H9 (cell line): ENCODE measurements around the gene RHCE. TPM values are rescaled to one million over a fixed set of nuclear protein-coding genes. Genes with fewer than 3 reads are reported as not detected.
"Not testable (repeated sequence)": the region's sequence is repeated elsewhere in the genome, so short reads cannot be mapped to it uniquely, and the experiment has no call there.

Experiments
- DNase-seq: peaks from one replicate; pipeline ENCODE4 v3.0.0-alpha.2; 2017
- H2AFZ ChIP-seq: one replicate; pipeline ENCODE4 v1.6.1; 2013; ENCODE audit warnings: mild to moderate bottlenecking, low read length, control low read depth, moderate library complexity
- H2AK5ac ChIP-seq: 2 replicates; pipeline ENCODE4 v1.6.1; 2013; ENCODE audit warnings: low read length, control low read depth, mixed read lengths; ENCODE audit not compliant: insufficient read length
- H2BK120ac ChIP-seq: one replicate; pipeline ENCODE4 v1.6.1; 2013; ENCODE audit warnings: low read depth, mild to moderate bottlenecking, low read length, control low read depth, inconsistent platforms; ENCODE audit not compliant: poor library complexity, severe bottlenecking
- H2BK12ac ChIP-seq: 2 replicates; pipeline ENCODE4 v1.6.1; 2013; ENCODE audit warnings: low read length, control low read depth, mixed read lengths, low read depth; ENCODE audit not compliant: insufficient read length
- H2BK15ac ChIP-seq: 2 replicates; pipeline ENCODE4 v1.6.1; 2013; ENCODE audit warnings: low read depth, low read length, control low read depth
- H2BK20ac ChIP-seq: one replicate; pipeline ENCODE4 v1.6.1; 2013; ENCODE audit warnings: low read depth, mild to moderate bottlenecking, low read length, control low read depth, inconsistent platforms; ENCODE audit not compliant: poor library complexity, severe bottlenecking
- H2BK5ac ChIP-seq: 2 replicates; pipeline ENCODE4 v1.6.1; 2013; ENCODE audit warnings: low read length, control low read depth, mixed read lengths; ENCODE audit not compliant: insufficient read length
- H3K14ac ChIP-seq: 2 replicates; pipeline ENCODE4 v1.6.1; 2013; ENCODE audit warnings: low read length, control low read depth; ENCODE audit not compliant: insufficient read depth
- H3K18ac ChIP-seq: 2 replicates; pipeline ENCODE4 v1.6.1; 2013; ENCODE audit warnings: low read depth, mild to moderate bottlenecking, mixed read lengths, low read length, control low read depth; ENCODE audit not compliant: insufficient read length
- H3K23ac ChIP-seq: 2 replicates; pipeline ENCODE4 v1.6.1; 2013; ENCODE audit warnings: low read length, control low read depth, mixed read lengths, low read depth; ENCODE audit not compliant: insufficient read length
- H3K23me2 ChIP-seq: 2 replicates; pipeline ENCODE4 v1.6.1; 2013; ENCODE audit warnings: low read depth, mild to moderate bottlenecking, mixed read lengths, low read length, control low read depth; ENCODE audit not compliant: insufficient read length, poor library complexity, severe bottlenecking
- H3K27ac ChIP-seq: 2 replicates; pipeline ENCODE4 v1.5.1; 2013; ENCODE audit warnings: low read length, control low read depth, mixed read lengths, low read depth; ENCODE audit not compliant: insufficient read length
- H3K27me3 ChIP-seq: 2 replicates; pipeline ENCODE4 v1.6.1; 2013; ENCODE audit warnings: low read length, control low read depth, inconsistent platforms; ENCODE audit not compliant: insufficient read depth
- H3K4ac ChIP-seq: 2 replicates; pipeline ENCODE4 v1.6.1; 2013; ENCODE audit warnings: low read depth, mild to moderate bottlenecking, control low read depth, inconsistent platforms, low read length, moderate library complexity
- H3K4me1 ChIP-seq: 2 replicates; pipeline ENCODE4 v1.6.1; 2013; ENCODE audit warnings: low read length, control low read depth, inconsistent platforms; ENCODE audit not compliant: insufficient read depth
- H3K4me2 ChIP-seq: 2 replicates; pipeline ENCODE4 v1.6.1; 2013; ENCODE audit warnings: low read length, control low read depth, mixed read lengths; ENCODE audit not compliant: insufficient read length, insufficient read depth
- H3K56ac ChIP-seq: 2 replicates; pipeline ENCODE4 v1.6.1; 2013; ENCODE audit warnings: low read depth, mild to moderate bottlenecking, mixed read lengths, low read length, control low read depth; ENCODE audit not compliant: insufficient read length
- H3K79me1 ChIP-seq: 2 replicates; pipeline ENCODE4 v1.6.1; 2013; ENCODE audit warnings: low read depth, mild to moderate bottlenecking, moderate library complexity, low read length, control low read depth, inconsistent platforms; ENCODE audit not compliant: insufficient read depth, poor library complexity, severe bottlenecking
- H3K79me2 ChIP-seq: 2 replicates; pipeline ENCODE4 v1.6.1; 2013; ENCODE audit warnings: low read length, control low read depth, inconsistent platforms; ENCODE audit not compliant: insufficient read depth
- H3K9ac ChIP-seq: 2 replicates; pipeline ENCODE4 v1.6.1; 2013; ENCODE audit warnings: low read length, control low read depth, mixed read lengths; ENCODE audit not compliant: insufficient read length; ENCODE audit errors: extremely low read depth
- H3K9me3 ChIP-seq: one replicate; pipeline ENCODE4 v1.6.1; 2013; ENCODE audit warnings: low read depth, low read length, inconsistent platforms; ENCODE audit not compliant: control insufficient read depth
- H3T11ph ChIP-seq: one replicate; pipeline ENCODE4 v1.6.1; 2013; ENCODE audit warnings: mild to moderate bottlenecking, low read length, control low read depth, inconsistent platforms
- H4K20me1 ChIP-seq: one replicate; pipeline ENCODE4 v1.6.1; 2013; ENCODE audit not compliant: control insufficient read depth, insufficient read length, insufficient read depth
- H4K5ac ChIP-seq: 2 replicates; pipeline ENCODE4 v1.6.1; 2013; ENCODE audit warnings: low read depth, mild to moderate bottlenecking, mixed read lengths, low read length, control low read depth; ENCODE audit not compliant: insufficient read length
- H4K8ac ChIP-seq: replicated peaks from 2 replicates; pipeline ENCODE4 v1.6.1; 2013; ENCODE audit warnings: low read length, control low read depth, mixed read lengths, low read depth; ENCODE audit not compliant: insufficient read length
- H4K91ac ChIP-seq: 2 replicates; pipeline ENCODE4 v1.6.1; 2013; ENCODE audit warnings: low read depth, mild to moderate bottlenecking, moderate library complexity, mixed read lengths, low read length, control low read depth; ENCODE audit not compliant: insufficient read length
- H3K27ac Mint-ChIP-seq, 3 experiments: 2 replicates in 2 of 3; 3 replicates in 1 of 3; pipeline ENCODE4 v1.8.0; 2020 to 2021; ENCODE audit warnings: mixed read lengths in 3 of 3, mild to moderate bottlenecking in 1 of 3, moderate library complexity in 1 of 3
- H3K27me3 Mint-ChIP-seq: 2 replicates; pipeline ENCODE4 v1.8.0; 2021; ENCODE audit warnings: low read depth, mild to moderate bottlenecking, moderate library complexity, mixed read lengths
- H3K36me3 Mint-ChIP-seq, 3 experiments: 2 replicates in 2 of 3; 3 replicates in 1 of 3; pipeline ENCODE4 v1.8.0; 2020 to 2021; ENCODE audit warnings: low read depth in 3 of 3, mixed read lengths in 3 of 3; ENCODE audit not compliant: insufficient read depth in 1 of 3
- H3K4me1 Mint-ChIP-seq, 2 experiments: 2 replicates each; pipeline ENCODE4 v1.8.0; 2020; ENCODE audit warnings: mixed read lengths in 2 of 2
- H3K4me3 Mint-ChIP-seq, 2 experiments: 2 replicates in 1 of 2; 3 replicates in 1 of 2; pipeline ENCODE4 v1.8.0; 2020 to 2021; ENCODE audit warnings: mild to moderate bottlenecking in 2 of 2, mixed read lengths in 2 of 2, moderate library complexity in 1 of 2
- H3K9me3 Mint-ChIP-seq, 2 experiments: 2 replicates in 1 of 2; 3 replicates in 1 of 2; pipeline ENCODE4 v1.8.0; 2020; ENCODE audit warnings: mild to moderate bottlenecking in 2 of 2, mixed read lengths in 2 of 2, moderate library complexity in 1 of 2
- CTCF ChIP-seq: fragments of 200-600 bp; sonication (generic); conservative IDR thresholded peaks from 3 replicates; pipeline ENCODE4 v1.8.0; 2021; ENCODE audit warnings: antibody characterized with exemption, mild to moderate bottlenecking
- WGBS: extraction: QIAGEN DNeasy Blood & Tissue Kit; methylation state at CpG from one replicate; pipeline ENCODE4 v1.1.7; 2013; ENCODE audit warnings: missing lambda C conversion rate, low lambda C conversion rate, mixed read lengths; ENCODE audit not compliant: insufficient read length; ENCODE audit errors: extremely low coverage; 5-methylcytosine and 5-hydroxymethylcytosine counted together
- total RNA-seq: library from RNA; stranded (reverse); gene quantifications from 2 replicates; pipeline ENCODE4 v1.2.1, GENCODE V29; 2021

Gene RHCE
- total RNA-seq, 1 experiment from 2014 or later, result 0.90 TPM

GRCh38 chr1:25338188-25338981 lies 82.2 kb downstream of the RHCE start, which contains the start of gene TMEM50A:
Gene TMEM50A, plus strand, starts transcription at chr1:25338334. Its CDS starts 2,153 bp downstream, at chr1:25340487.
- peak within 1 kb of the TSS; percentile 93 to 95 (median 94); a peak in 6 of 7 replicates for H3K27ac Mint-ChIP-seq
- Histone ChIP-seq H2BK12ac (no peak within 1 kb of the TSS), H3K18ac (peak within 1 kb of the TSS; percentile 71), H4K91ac (no peak within 1 kb of the TSS), H4K20me1 (no peaks in the 10 kb centered on the region), H4K8ac (no peak within 1 kb of the TSS), H3K27ac (no peak within 1 kb of the TSS), H3K56ac (no peak within 1 kb of the TSS), H3K79me2 (peaks cover 7% of the 10 kb centered on the region; the same call in 1 of the 2 replicates), H2BK15ac (no peak within 1 kb of the TSS), H2BK120ac (no peak within 1 kb of the TSS), H3K4ac (no peak within 1 kb of the TSS), H3K79me1 (peaks cover 4% of the 10 kb centered on the region), H3K9ac (peak within 1 kb of the TSS; percentile 75), H3T11ph (no peak within 1 kb of the TSS), H3K14ac (peak within 1 kb of the TSS; percentile 86), H2BK5ac (no peak within 1 kb of the TSS), H3K9me3 (no peaks in the 10 kb centered on the region), H3K4me1 (no peaks in the 10 kb centered on the region), H2BK20ac (no peak within 1 kb of the TSS), H4K5ac (no peak within 1 kb of the TSS), H3K27me3 (no peaks in the 10 kb centered on the region), H2AFZ (no peak within 1 kb of the TSS), H3K4me2 (peak within 1 kb of the TSS; percentile 85), H3K23me2 (no peaks in the 10 kb centered on the region), H2AK5ac (no peak within 1 kb of the TSS), H3K23ac (no peak within 1 kb of the TSS)
- peak within 1 kb of the TSS; percentile 86 to 92 for H3K4me3 Mint-ChIP-seq
- H3K36me3 Mint-ChIP-seq, result peaks cover 0 to 22% (median 7%) of the 10 kb centered on the region in 3 experiments; a peak in 5 of 7 replicates
- peak; percentile 92 for DNase-seq
- no peak for TF ChIP-seq CTCF
- peaks cover 10 to 28% of the 10 kb centered on the region in 2 experiments for H3K4me1 Mint-ChIP-seq
- no peaks in the 10 kb centered on the region for H3K27me3 Mint-ChIP-seq
- no peaks in the 10 kb centered on the region for H3K9me3 Mint-ChIP-seq
- no CpG with 5 or more reads among the region's 75 CpGs for WGBS

GRCh38 chr1:25337483-25338187 lies 83.0 kb downstream of the RHCE start:
- H3K4ac ChIP-seq, H2BK5ac ChIP-seq, H4K5ac ChIP-seq, H3K79me1 ChIP-seq, H2AK5ac ChIP-seq, H3K56ac ChIP-seq, H3K27me3 Mint-ChIP-seq, H3K4me1 ChIP-seq, H2BK20ac ChIP-seq, H3K23me2 ChIP-seq, H3K9me3 Mint-ChIP-seq, H2BK15ac ChIP-seq, H3K18ac ChIP-seq, H3K27me3 ChIP-seq, H4K8ac ChIP-seq, H3K79me2 ChIP-seq, H4K91ac ChIP-seq, DNase-seq, H3T11ph ChIP-seq, H4K20me1 ChIP-seq, H3K27ac ChIP-seq, H2BK120ac ChIP-seq, H3K9me3 ChIP-seq, H2AFZ ChIP-seq, H3K14ac ChIP-seq, H3K23ac ChIP-seq, H2BK12ac ChIP-seq: not testable (repeated sequence)
- peaks cover 10 to 29% of the 10 kb centered on the region in 2 experiments for H3K4me1 Mint-ChIP-seq
- Histone ChIP-seq H3K4me2 (peak overlapping the region; percentile 85), H3K9ac (peak overlapping the region; percentile 75)
- no CpG with 5 or more reads among the region's 39 CpGs for WGBS
- peaks cover 0 to 15% (median 0%) of the 10 kb centered on the region in 3 experiments; a peak in 2 of 7 replicates for H3K36me3 Mint-ChIP-seq
- H3K4me3 Mint-ChIP-seq, result peak overlapping the region; percentile 86 to 91
- H3K27ac Mint-ChIP-seq, result peak overlapping the region in 1 of 3 experiments; percentile 93; a peak in 1 of 7 replicates
